Liver (tissue), 3 donors: ENCODE results near the gene ADM2.

ENCODE experiments used
- ATF3 ChIP-seq: IDR thresholded peaks from 2 replicates; pipeline ENCODE4 v1.6.1; 2016; ENCODE audit warnings: antibody characterized with exemption
- CTCF ChIP-seq: fragments of 150-350 bp; IDR thresholded peaks from 2 replicates; pipeline ENCODE4 v1.5.1; 2017; ENCODE audit warnings: improper control_type of control experiment, low read depth, low read length; ENCODE audit not compliant: missing input control
- EGR1 ChIP-seq, 2 donors: IDR thresholded peaks; 2 replicates each; pipeline ENCODE4 v1.6.1; 2016 to 2018; ENCODE audit warnings: antibody characterized with exemption in 2 of 2, low read depth in 2 of 2
- MAX ChIP-seq: IDR thresholded peaks from 2 replicates; pipeline ENCODE4 v1.6.1; 2016; ENCODE audit warnings: antibody characterized with exemption
- NR2F2 ChIP-seq: IDR thresholded peaks from 2 replicates; pipeline ENCODE4 v1.6.1; 2016; ENCODE audit warnings: antibody characterized with exemption
- RAD21 ChIP-seq, 2 donors: IDR thresholded peaks; 2 replicates each; pipeline ENCODE4 v1.6.1; 2016; ENCODE audit warnings: antibody characterized with exemption in 2 of 2, mild to moderate bottlenecking in 2 of 2
- REST ChIP-seq: IDR thresholded peaks from 2 replicates; pipeline ENCODE4 v1.6.1; 2016; ENCODE audit warnings: antibody characterized with exemption, mild to moderate bottlenecking
- SP1 ChIP-seq: IDR thresholded peaks from 2 replicates; pipeline ENCODE4 v1.6.1; 2018; ENCODE audit warnings: antibody characterized with exemption, mild to moderate bottlenecking
- TAF1 ChIP-seq: conservative IDR thresholded peaks from 2 replicates; pipeline ENCODE4 v1.6.1; 2016; ENCODE audit warnings: antibody characterized with exemption, mild to moderate bottlenecking
- YY1 ChIP-seq: IDR thresholded peaks from 2 replicates; pipeline ENCODE4 v1.6.1; 2016; ENCODE audit warnings: antibody characterized with exemption, mild to moderate bottlenecking
- ZBTB33 ChIP-seq: IDR thresholded peaks from 2 replicates; pipeline ENCODE4 v1.6.1; 2016; ENCODE audit warnings: antibody characterized with exemption
- donor health status: healthy.
- donor health status: healthy.

- no peak for TF ChIP-seq SP1
- no peak for TF ChIP-seq CTCF
- no peak for TF ChIP-seq TAF1
- TF ChIP-seq NR2F2, result no peak
- no peak for TF ChIP-seq EGR1 (IDR thresholded peaks at IDR 0.05; ENCODE audit: low read depth in 2 of 2)
- TF ChIP-seq REST, result no peak
- no peak for TF ChIP-seq ZBTB33
- TF ChIP-seq RAD21 (IDR thresholded peaks at IDR 0.05), result no peak
- TF ChIP-seq YY1, result no peak
- TF ChIP-seq MAX, result no peak
- no peak for TF ChIP-seq ATF3
Measured at GRCh38 chr22:50469377-50470305, 11.7 kb upstream of the ADM2 start.
